B cell (primary cell): ENCODE results near the gene TTC28. TPM values are rescaled to one million over a fixed set of nuclear protein-coding genes. Genes with fewer than 3 reads are reported as not detected.

ENCODE experiments used
- ATAC-seq: fragments of 200-7000 bp; cut with Tn5 transposase; one replicate; pipeline ENCODE4 v1.10.0; 2021; ENCODE audit warnings: low read depth, mild to moderate bottlenecking, moderate number of reproducible peaks, moderate library complexity
- CTCF ChIA-PET: fragments of 350-600 bp; sonication (Branson Sonifier 250); formaldehyde crosslinking; loops from one replicate; lab custom pipeline; 2021; ENCODE audit warnings: antibody characterized with exemption, inconsistent platforms; lab: Charles Lee
- POLR2A ChIA-PET: fragments of 350-600 bp; sonication (Branson Sonifier 250); formaldehyde crosslinking; loops from one replicate; lab custom pipeline; 2021; ENCODE audit warnings: antibody characterized with exemption; lab: Charles Lee
- DNase-seq: peaks from one replicate; pipeline ENCODE4 v3.0.0; 2013
- H2AFZ ChIP-seq: 2 replicates; pipeline ENCODE4 v1.6.1; 2012; ENCODE audit warnings: mild to moderate bottlenecking, low read depth, low read length; ENCODE audit not compliant: insufficient read depth, poor library complexity, severe bottlenecking
- H3K27ac ChIP-seq, 2 donors: 1 replicate in 1 of 2; 2 replicates in 1 of 2; pipeline ENCODE4 v1.5.1; 2012 to 2013; ENCODE audit warnings: low read length in 2 of 2, mild to moderate bottlenecking in 2 of 2, moderate library complexity in 1 of 2
- H3K27me3 ChIP-seq, 4 experiments: fragments of 200-600 bp in 1 of 4; sonication (generic) in 1 of 4; replicated peaks in 1 of 4; 1 replicate in 2 of 4; 2 replicates in 2 of 4; pipeline versions ENCODE4 v1.6.1 to v1.7.0; 2013 to 2016; ENCODE audit warnings: low read length in 3 of 4, mild to moderate bottlenecking in 2 of 4, mixed read lengths in 1 of 4, moderate library complexity in 1 of 4; ENCODE audit not compliant: insufficient read depth in 4 of 4, control insufficient read depth in 3 of 4; ENCODE audit errors: control extremely low read depth in 1 of 4
- H3K36me3 ChIP-seq, 2 experiments: replicated peaks in 1 of 2; 1 replicate in 1 of 2; 2 replicates in 1 of 2; pipeline versions ENCODE4 v1.6.1 to v1.7.1; 2013; ENCODE audit warnings: low read length in 1 of 2; ENCODE audit not compliant: insufficient read depth in 2 of 2, control insufficient read depth in 1 of 2; ENCODE audit errors: control extremely low read depth in 1 of 2, extremely low read depth in 1 of 2
- H3K4me1 ChIP-seq, 2 donors: fragments of 200-600 bp in 1 of 2; sonication (generic) in 1 of 2; 1 replicate in 1 of 2; 2 replicates in 1 of 2; pipeline versions ENCODE4 v1.5.1 to v1.6.1; 2013 to 2017; ENCODE audit warnings: low read length in 2 of 2; ENCODE audit not compliant: control insufficient read depth in 2 of 2, insufficient read depth in 2 of 2
- H3K4me2 ChIP-seq: replicated peaks from 2 replicates; pipeline ENCODE3; 2012; ENCODE audit warnings: mild to moderate bottlenecking, low read depth, low read length; ENCODE audit not compliant: poor library complexity, severe bottlenecking
- H3K4me3 ChIP-seq, 5 experiments: fragments of 200-600 bp in 1 of 5; sonication (generic) in 1 of 5; 1 replicate in 3 of 5; 2 replicates in 2 of 5; pipeline versions ENCODE4 v1.5.1 to v1.7.0; 2011 to 2016; ENCODE audit warnings: low read length in 4 of 5, mild to moderate bottlenecking in 4 of 5, low read depth in 2 of 5, control low read depth in 1 of 5, moderate library complexity in 1 of 5; ENCODE audit not compliant: insufficient read depth in 1 of 5; ENCODE audit errors: control extremely low read depth in 1 of 5, extremely low read depth in 1 of 5
- H3K79me2 ChIP-seq: fragments of 200-600 bp; sonication (generic); one replicate; pipeline ENCODE4 v1.6.0; 2016; ENCODE audit warnings: low read length; ENCODE audit not compliant: control insufficient read depth, insufficient read depth
- H3K9ac ChIP-seq: fragments of 200-600 bp; sonication (generic); 2 replicates; pipeline ENCODE4 v1.6.1; 2017; ENCODE audit warnings: mild to moderate bottlenecking, low read length, moderate library complexity
- H3K9me3 ChIP-seq, 3 donors: one replicate each; pipeline versions ENCODE4 v1.6.1 to v1.7.1; 2013; ENCODE audit warnings: low read length in 2 of 3; ENCODE audit not compliant: control insufficient read depth in 2 of 3, insufficient read depth in 1 of 3; ENCODE audit errors: control extremely low read depth in 1 of 3
- H4K20me1 ChIP-seq: 2 replicates; pipeline ENCODE4 v1.6.0; 2012; ENCODE audit warnings: mild to moderate bottlenecking, low read length; ENCODE audit not compliant: insufficient read depth, control insufficient read depth, poor library complexity, severe bottlenecking
- H3K27ac Mint-ChIP-seq: one replicate; pipeline ENCODE4 v1.8.0; 2021; ENCODE audit warnings: mixed read lengths
- H3K27me3 Mint-ChIP-seq: one replicate; pipeline ENCODE4 v1.8.0; 2021; ENCODE audit warnings: mixed read lengths
- H3K4me1 Mint-ChIP-seq: one replicate; pipeline ENCODE4 v1.8.0; 2021; ENCODE audit warnings: mixed read lengths
- H3K4me3 Mint-ChIP-seq: one replicate; pipeline ENCODE4 v1.8.0; 2021; ENCODE audit warnings: mixed read lengths
- H3K9me3 Mint-ChIP-seq: one replicate; pipeline ENCODE4 v1.8.0; 2022; ENCODE audit warnings: mixed read lengths; ENCODE audit not compliant: insufficient read depth
- EZH2 ChIP-seq: IDR thresholded peaks from 2 replicates; pipeline ENCODE4 v1.6.1; 2012; ENCODE audit warnings: borderline replicate concordance, low read depth, mild to moderate bottlenecking, moderate library complexity, low read length; ENCODE audit not compliant: insufficient read depth, poor library complexity, severe bottlenecking
- WGBS: methylation state at CpG from one replicate; pipeline ENCODE4 v1.1.5; 2013; ENCODE audit warnings: missing lambda C conversion rate; ENCODE audit not compliant: insufficient coverage; 5-methylcytosine and 5-hydroxymethylcytosine counted together
- intact Hi-C: fragments of 100-400 bp; cut with micrococcal nuclease; formaldehyde crosslinking; loops from one replicate; pipeline ENCODE4 v1.10.0; 2022
- polyA plus RNA-seq: library from polyadenylated mRNA; depleted of rRNA; stranded (reverse); fragments of >200 nt; gene quantifications from 2 replicates; pipeline ENCODE4 v1.2.3, GENCODE V29; 2012
- total RNA-seq, 2 donors: library from RNA; stranded (reverse); fragments of 120-200 nt in 1 of 2; gene quantifications; 1 replicate in 1 of 2; 2 replicates in 1 of 2; pipeline versions ENCODE4 v1.2.3 to v1.2.4, GENCODE V29; 2013 to 2022
- TF ChIP-seq, protein P1 (sequence below): fragments of 200-600 bp; IDR thresholded peaks from one replicate; pipeline ENCODE4 v1.8.0; 2022; ENCODE audit warnings: antibody characterized with exemption, mild to moderate bottlenecking

TTC28 gene
- total and polyA plus RNA-seq, 2 donors (not counting 1 experiment from before 2014, with no cell fraction given), result 4.5 to 7.3 TPM

DNA sequence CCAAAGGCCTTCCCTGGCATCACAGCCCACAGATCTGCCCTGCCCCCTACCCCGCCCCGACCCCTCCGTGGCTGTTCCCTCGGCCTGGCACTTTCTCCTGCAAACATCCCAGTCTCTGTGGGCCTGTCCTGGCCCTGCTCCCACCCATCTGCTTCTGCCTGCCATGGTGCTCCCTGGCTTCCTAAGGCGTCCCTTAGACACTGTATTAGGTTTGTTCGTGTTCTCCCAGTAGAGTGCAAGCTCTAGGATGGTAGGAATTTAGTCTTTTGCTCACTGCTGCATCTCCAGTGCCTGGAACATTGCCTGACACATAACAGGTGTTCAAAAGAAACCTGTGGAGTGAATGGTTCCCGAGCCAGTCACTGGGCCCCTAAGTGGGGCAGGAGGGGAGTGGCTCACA, 690.9 kb downstream of the TTC28 start:
- H3K9me3 Mint-ChIP-seq, result no peaks in the 10 kb centered on the region
- DNase-seq (no peak), ATAC-seq (no peak)
- Histone ChIP-seq H3K27me3 (no peaks in the 10 kb centered on the region), H4K20me1 (no peaks in the 10 kb centered on the region), H3K4me3 (no peak overlapping the region), H3K36me3 (no peaks in the 10 kb centered on the region), H3K9me3 (no peaks in the 10 kb centered on the region), H3K4me2 (no peak overlapping the region), H3K4me1 (peaks cover 0 to 2% of the 10 kb centered on the region in 2 donors), H2AFZ (no peak overlapping the region), H3K27ac (no peak overlapping the region), H3K9ac (no peak overlapping the region), H3K79me2 (no peaks in the 10 kb centered on the region)
- TF ChIP-seq, protein P1, sequence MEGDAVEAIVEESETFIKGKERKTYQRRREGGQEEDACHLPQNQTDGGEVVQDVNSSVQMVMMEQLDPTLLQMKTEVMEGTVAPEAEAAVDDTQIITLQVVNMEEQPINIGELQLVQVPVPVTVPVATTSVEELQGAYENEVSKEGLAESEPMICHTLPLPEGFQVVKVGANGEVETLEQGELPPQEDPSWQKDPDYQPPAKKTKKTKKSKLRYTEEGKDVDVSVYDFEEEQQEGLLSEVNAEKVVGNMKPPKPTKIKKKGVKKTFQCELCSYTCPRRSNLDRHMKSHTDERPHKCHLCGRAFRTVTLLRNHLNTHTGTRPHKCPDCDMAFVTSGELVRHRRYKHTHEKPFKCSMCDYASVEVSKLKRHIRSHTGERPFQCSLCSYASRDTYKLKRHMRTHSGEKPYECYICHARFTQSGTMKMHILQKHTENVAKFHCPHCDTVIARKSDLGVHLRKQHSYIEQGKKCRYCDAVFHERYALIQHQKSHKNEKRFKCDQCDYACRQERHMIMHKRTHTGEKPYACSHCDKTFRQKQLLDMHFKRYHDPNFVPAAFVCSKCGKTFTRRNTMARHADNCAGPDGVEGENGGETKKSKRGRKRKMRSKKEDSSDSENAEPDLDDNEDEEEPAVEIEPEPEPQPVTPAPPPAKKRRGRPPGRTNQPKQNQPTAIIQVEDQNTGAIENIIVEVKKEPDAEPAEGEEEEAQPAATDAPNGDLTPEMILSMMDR, result no peak
- no peak for TF ChIP-seq EZH2
- CTCF ChIA-PET, result interaction anchor here (1.3 kb wide), 1 partner anchor 102 kb away, joined by 3 read pairs; no protein-coding TSS in a partner anchor
- WGBS, result 95% methylated on average over 6 of the region's 7 CpGs
- intact Hi-C loops, result no loop called here
- no peak overlapping the region for H3K4me3 Mint-ChIP-seq
- H3K4me1 Mint-ChIP-seq, result peaks cover 3% of the 10 kb centered on the region
- H3K27me3 Mint-ChIP-seq, result no peaks in the 10 kb centered on the region
- H3K27ac Mint-ChIP-seq, result no peak overlapping the region
- POLR2A ChIA-PET, result no interaction called here

DNA sequence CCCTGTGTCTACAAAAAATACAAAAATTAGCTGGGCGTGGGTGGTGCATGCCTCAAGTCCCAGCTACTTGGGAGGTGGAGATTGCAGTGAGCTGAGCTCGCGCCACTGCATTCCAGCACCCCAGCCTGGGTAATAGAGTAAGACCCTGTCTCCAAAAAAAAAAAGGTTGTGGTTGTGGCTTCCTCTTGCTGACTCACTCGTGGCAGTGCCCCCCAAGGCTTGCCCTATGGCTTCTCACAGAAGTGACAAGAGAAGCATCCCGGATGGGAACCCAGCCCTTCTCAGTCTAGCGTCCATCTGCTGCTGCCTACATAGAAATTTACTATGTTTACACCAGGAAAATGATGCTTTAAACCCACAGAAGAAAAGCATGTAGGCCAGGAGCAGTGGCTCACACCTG, 692.1 kb downstream of the TTC28 start:
- Histone ChIP-seq H3K4me1 (peaks cover 0 to 2% of the 10 kb centered on the region in 2 donors), H3K4me3 (no peak overlapping the region), H2AFZ (no peak overlapping the region), H3K9ac (no peak overlapping the region), H3K27ac (no peak overlapping the region), H3K9me3 (no peaks in the 10 kb centered on the region), H3K27me3 (no peaks in the 10 kb centered on the region), H3K36me3 (no peaks in the 10 kb centered on the region), H3K79me2 (no peaks in the 10 kb centered on the region), H3K4me2 (no peak overlapping the region), H4K20me1 (no peaks in the 10 kb centered on the region)
- intact Hi-C loops, result no loop called here
- Mint-ChIP-seq H3K4me1 (peaks cover 3% of the 10 kb centered on the region), H3K27me3 (no peaks in the 10 kb centered on the region), H3K9me3 (no peaks in the 10 kb centered on the region), H3K27ac (no peak overlapping the region), H3K4me3 (no peak overlapping the region)
- 18% methylated on average over 4 of the region's 6 CpGs for WGBS
- CTCF ChIA-PET, result interaction anchor here (0.7 to 1.3 kb wide), 2 partner anchors 100 to 114 kb away, joined by 3 read pairs; no protein-coding TSS in a partner anchor
- no peak for ATAC-seq
- DNase-seq, result no peak
- TF ChIP-seq, protein P1, result no peak
- no peak for TF ChIP-seq EZH2
- POLR2A ChIA-PET, result no interaction called here
